Lower leg skin (tissue), 4 donors: ENCODE data around the gene TMEM117. TPM values are rescaled to one million over a fixed set of nuclear protein-coding genes. Genes with fewer than 3 reads are reported as not detected.

Experiments used
- DNase-seq, 2 donors: peaks; one replicate each; pipeline ENCODE4 v3.0.0-alpha.2; 2019; ENCODE audit warnings: low spot score in 2 of 2
- H3K4me3 ChIP-seq: fragments of 200-600 bp; sonication (generic); 2 replicates; pipeline ENCODE4 v1.5.1; 2017; ENCODE audit warnings: mild to moderate bottlenecking, low read depth; ENCODE audit not compliant: poor library complexity, severe bottlenecking
- CTCF ChIP-seq, 3 donors: fragments of 450-650 bp; IDR thresholded peaks; one replicate each; pipeline ENCODE4 v1.5.1; 2016; ENCODE audit warnings: antibody characterized with exemption in 3 of 3, mild to moderate bottlenecking in 3 of 3, moderate library complexity in 2 of 3
- POLR2A ChIP-seq, 2 donors: fragments of 450-650 bp; IDR thresholded peaks; one replicate each; pipeline ENCODE4 v1.6.1; 2016 to 2017; ENCODE audit warnings: antibody characterized with exemption in 2 of 2, mild to moderate bottlenecking in 1 of 2, moderate library complexity in 1 of 2
- WGBS, 2 donors: methylation state at CpG; one replicate each; pipeline ENCODE4 v1.1.5; 2018; 5-methylcytosine and 5-hydroxymethylcytosine counted together
- intact Hi-C: fragments of 100-400 bp; cut with DNase I; formaldehyde crosslinking; loops from one replicate; pipeline ENCODE4 v1.15.0; 2023; ENCODE audit warnings: low total_unique reads
- total RNA-seq, 4 donors: library from RNA; depleted of rRNA; stranded (reverse); fragments of >200 nt; gene quantifications; one replicate each; pipeline ENCODE4 v1.1.0, GENCODE V29; 2016

Gene TMEM117
- total RNA-seq, 4 donors from 2014 or later: 19.9 to 27.8 (median 24.3) TPM

DNA sequence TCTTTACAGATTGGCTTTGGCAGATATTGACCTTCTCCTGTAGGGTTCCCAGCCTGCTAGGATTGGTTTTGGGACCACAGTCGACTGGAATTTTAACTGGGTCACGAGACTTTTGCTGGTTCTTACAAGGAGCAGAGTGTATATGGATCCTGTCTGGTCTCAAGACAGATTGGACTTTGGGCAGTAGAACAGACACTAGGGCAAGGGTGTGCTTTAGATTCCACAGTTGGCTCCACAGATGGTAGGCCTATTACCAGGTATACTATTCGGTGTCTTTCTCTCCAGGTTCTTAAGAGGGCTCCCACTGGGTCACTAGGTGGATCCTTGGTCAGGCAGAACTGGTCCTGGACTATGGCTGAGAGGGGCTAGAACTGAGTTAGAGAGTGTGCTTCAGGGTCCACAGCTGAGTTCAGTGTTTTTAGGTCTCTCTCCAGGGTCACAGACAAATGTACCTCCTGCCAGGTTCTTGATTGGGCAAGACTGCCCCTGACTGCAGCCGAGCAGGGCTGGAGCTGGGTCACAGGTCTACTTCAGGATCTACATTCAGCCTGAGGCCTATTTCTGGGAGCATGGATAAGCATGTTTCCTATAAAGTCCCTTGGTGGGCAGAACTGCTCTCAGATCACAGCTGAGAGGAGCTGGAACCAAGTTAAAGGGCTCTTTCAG, 460.2 kb downstream of the TMEM117 start:
- DNase-seq: no peak
- no peak for TF ChIP-seq POLR2A (IDR thresholded peaks at IDR 0.05)
- TF ChIP-seq CTCF (IDR thresholded peaks at IDR 0.05): no peak
- H3K4me3 ChIP-seq: no peak overlapping the region
- intact Hi-C loops: no loop called here
- 92 to 99% methylated on average over 4 of the region's 4 CpGs for WGBS, 2 donors

- 87 to 95% methylated on average over 4 of the region's 4 CpGs for WGBS, 2 donors
- H3K4me3 ChIP-seq: no peak overlapping the region
- intact Hi-C loops: no loop called here
- DNase-seq: no peak
- no peak for TF ChIP-seq CTCF (IDR thresholded peaks at IDR 0.05)
- no peak for TF ChIP-seq POLR2A (IDR thresholded peaks at IDR 0.05)
These were observed 460.8 kb downstream of the TMEM117 start for GRCh38 chr12:44296624-44297197.

- no peak overlapping the region for H3K4me3 ChIP-seq
- DNase-seq: no peak
- intact Hi-C loops: no loop called here
- WGBS, 2 donors: 67 to 81% methylated on average over 3 of the region's 3 CpGs
- TF ChIP-seq CTCF (IDR thresholded peaks at IDR 0.05): no peak
- TF ChIP-seq POLR2A (IDR thresholded peaks at IDR 0.05): no peak
These were observed 463.6 kb downstream of the TMEM117 start for GRCh38 chr12:44299524-44299923.

DNA sequence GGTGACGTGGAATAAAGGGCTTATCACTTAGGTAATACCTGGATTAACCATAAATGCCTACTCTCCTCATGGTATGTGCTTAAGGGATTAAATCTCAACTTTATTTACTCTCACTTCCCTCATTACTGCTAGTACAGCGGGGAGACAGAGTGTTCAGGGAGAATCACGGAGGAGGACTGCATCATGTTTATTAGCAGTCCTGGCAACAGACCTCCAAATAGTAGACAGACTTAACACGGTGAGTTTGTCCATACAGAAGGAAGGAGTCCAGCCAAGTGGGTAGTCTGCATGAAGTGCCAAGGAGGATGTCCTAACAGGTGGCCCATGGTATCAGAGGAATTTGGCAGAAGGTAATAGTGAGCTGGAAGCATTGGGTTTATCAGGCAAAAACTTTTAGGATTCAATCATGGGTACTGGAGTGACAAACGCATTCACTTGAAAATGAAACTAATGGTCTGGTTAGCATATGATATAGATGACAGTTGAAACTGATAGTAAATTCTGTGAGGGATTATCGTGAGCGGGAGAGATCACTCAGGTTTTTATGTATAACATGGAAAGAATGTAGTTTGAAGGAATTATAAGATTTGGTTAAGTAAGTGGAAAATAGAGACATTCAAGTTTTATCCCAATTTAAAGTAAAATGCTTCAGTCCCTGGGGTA, 471.8 kb downstream of the TMEM117 start:
- no peak for DNase-seq
- 73 to 80% methylated on average over 7 of the region's 7 CpGs for WGBS, 2 donors
- TF ChIP-seq CTCF (IDR thresholded peaks at IDR 0.05) (no peak), POLR2A (IDR thresholded peaks at IDR 0.05) (no peak)
- no peak overlapping the region for H3K4me3 ChIP-seq
- intact Hi-C loops: no loop called here

DNA sequence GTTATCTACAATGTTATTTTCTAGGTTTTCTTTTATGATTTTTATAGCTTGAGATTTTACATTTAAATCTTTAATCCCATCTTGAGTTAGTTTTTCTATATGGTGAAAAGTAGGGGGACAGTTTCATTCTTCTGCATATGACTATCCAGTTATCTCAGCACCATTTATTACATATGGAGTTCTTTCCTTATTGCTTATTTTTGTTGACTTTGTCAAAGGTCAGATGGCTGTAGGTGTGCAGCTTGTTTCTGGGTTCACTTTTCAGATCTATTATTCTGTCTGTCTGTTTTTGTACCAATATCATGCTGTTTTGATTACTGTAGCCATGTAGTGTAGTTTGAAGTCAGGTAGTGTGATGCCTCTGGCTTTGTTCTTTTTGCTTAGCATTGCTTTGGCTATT, 477.3 kb downstream of the TMEM117 start:
- TF ChIP-seq POLR2A (IDR thresholded peaks at IDR 0.05): no peak
- no peak for TF ChIP-seq CTCF (IDR thresholded peaks at IDR 0.05)
- no peak overlapping the region for H3K4me3 ChIP-seq
- DNase-seq: no peak
- intact Hi-C loops: no loop called here
